Stimulated activated CD4-positive, alpha-beta T cell treated with anti-CD3 and anti-CD28 coated beads, Interleukin-1b, Interleukin-23, amount 100 ng/mL, for 48 hours (primary cell): ENCODE results near the gene SPOP.
"Not testable (repeated sequence)": the region's sequence is repeated elsewhere in the genome, so short reads cannot be mapped to it uniquely, and the experiment has no call there.

Experiments used
- DNase-seq: peaks from one replicate; pipeline ENCODE4 v3.0.0-alpha.2; 2020

Gene SPOP

GRCh38 chr17:49694847-49695697 lies 17.2 kb upstream of the SPOP start:
- DNase-seq, result peak; percentile 69

GRCh38 chr17:49692751-49693150 lies 14.9 kb upstream of the SPOP start:
- DNase-seq, result no peak

- DNase-seq, result no peak
Measured at GRCh38 chr17:49691677-49692191, 13.8 kb upstream of the SPOP start.

- DNase-seq, result no peak
Measured at GRCh38 chr17:49691086-49691676, 13.3 kb upstream of the SPOP start.

GRCh38 chr17:49690256-49690655 lies 12.4 kb upstream of the SPOP start:
- DNase-seq, result no peak

- DNase-seq, result no peak
Measured at GRCh38 chr17:49688848-49689247, 11.0 kb upstream of the SPOP start.

GRCh38 chr17:49687878-49688491 lies 10.1 kb upstream of the SPOP start:
- no peak for DNase-seq

GRCh38 chr17:49681106-49681979 lies 3.4 kb upstream of the SPOP start:
- no peak for DNase-seq

- DNase-seq, result no peak
Measured at GRCh38 chr17:49680314-49680713, 2.4 kb upstream of the SPOP start.

- peak; percentile 95 for DNase-seq
Measured at GRCh38 chr17:49677134-49677932, 564 bp downstream of the SPOP start.

- no peak for DNase-seq
Measured at GRCh38 chr17:49676276-49676868, 1.5 kb downstream of the SPOP start.

- no peak for DNase-seq
Measured at GRCh38 chr17:49674507-49674906, 3.4 kb downstream of the SPOP start.

- DNase-seq, result not testable (repeated sequence)
Measured at GRCh38 chr17:49673679-49674078, 4.2 kb downstream of the SPOP start.

GRCh38 chr17:49670641-49671040 lies 7.3 kb downstream of the SPOP start:
- DNase-seq, result no peak

- no peak for DNase-seq
Measured at GRCh38 chr17:49670002-49670401, 7.9 kb downstream of the SPOP start.

- DNase-seq, result no peak
Measured at GRCh38 chr17:49667854-49668253, 10.0 kb downstream of the SPOP start.

- no peak for DNase-seq
Measured at GRCh38 chr17:49664706-49665211, 13.1 kb downstream of the SPOP start.

GRCh38 chr17:49659661-49660382 lies 18.1 kb downstream of the SPOP start:
- no peak for DNase-seq

- no peak for DNase-seq
Measured at GRCh38 chr17:49656247-49656646, 21.6 kb downstream of the SPOP start.

- DNase-seq, result no peak
Measured at GRCh38 chr17:49647256-49647585, 30.7 kb downstream of the SPOP start.
